HG03469 (cell line): ENCODE results near the gene KCNJ18.
"Not testable (repeated sequence)": the region's sequence is repeated elsewhere in the genome, so short reads cannot be mapped to it uniquely, and the experiment has no call there.

Source experiments
- ATAC-seq: cut with Tn5 transposase; IDR thresholded peaks from one replicate; pipeline ENCODE4 v1.9.1; 2021; ENCODE audit warnings: mild to moderate bottlenecking, moderate library complexity, moderate number of reproducible peaks; ENCODE audit not compliant: unreplicated experiment

Gene KCNJ18

DNA sequence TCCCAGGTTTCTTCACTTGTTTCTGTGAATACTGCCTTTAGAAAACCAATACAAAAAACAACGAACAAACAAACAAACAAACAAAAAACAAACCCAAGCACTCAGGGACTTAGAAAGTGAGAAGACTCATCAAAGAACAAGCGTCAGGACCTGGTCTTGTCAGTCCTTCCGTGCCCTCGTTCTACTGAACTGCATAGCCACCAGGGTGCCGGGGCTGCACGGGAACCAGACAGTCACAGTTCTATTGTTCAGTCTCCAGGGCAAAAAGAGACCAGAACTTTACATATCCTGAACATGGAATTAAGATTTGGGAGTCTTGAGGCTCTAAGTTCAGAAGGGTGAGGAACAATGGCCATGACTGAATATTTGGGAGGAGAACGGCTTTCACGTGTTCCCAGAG, 28.2 kb downstream of the KCNJ18 start:
- not testable (repeated sequence) for ATAC-seq

DNA sequence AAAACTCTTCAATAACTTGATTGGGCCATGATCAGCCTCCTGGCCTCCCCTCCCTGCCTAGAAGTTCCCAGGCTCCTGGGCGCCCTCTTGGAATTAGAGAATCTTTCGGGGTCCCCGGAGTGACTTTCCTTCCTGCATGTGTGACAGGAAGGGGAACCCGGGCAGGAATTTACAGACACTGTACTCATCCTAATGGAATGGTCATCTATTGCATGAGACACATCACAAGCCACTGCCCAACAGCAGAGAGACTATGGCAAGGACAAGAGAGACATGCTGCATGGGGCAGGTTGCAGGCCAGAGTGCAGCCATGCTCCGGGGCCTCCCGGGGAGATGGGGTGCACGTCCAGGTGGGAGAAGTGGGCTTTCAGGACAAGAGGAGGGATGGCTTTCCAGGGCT, 29.9 kb downstream of the KCNJ18 start:
- ATAC-seq, result not testable (repeated sequence)

DNA sequence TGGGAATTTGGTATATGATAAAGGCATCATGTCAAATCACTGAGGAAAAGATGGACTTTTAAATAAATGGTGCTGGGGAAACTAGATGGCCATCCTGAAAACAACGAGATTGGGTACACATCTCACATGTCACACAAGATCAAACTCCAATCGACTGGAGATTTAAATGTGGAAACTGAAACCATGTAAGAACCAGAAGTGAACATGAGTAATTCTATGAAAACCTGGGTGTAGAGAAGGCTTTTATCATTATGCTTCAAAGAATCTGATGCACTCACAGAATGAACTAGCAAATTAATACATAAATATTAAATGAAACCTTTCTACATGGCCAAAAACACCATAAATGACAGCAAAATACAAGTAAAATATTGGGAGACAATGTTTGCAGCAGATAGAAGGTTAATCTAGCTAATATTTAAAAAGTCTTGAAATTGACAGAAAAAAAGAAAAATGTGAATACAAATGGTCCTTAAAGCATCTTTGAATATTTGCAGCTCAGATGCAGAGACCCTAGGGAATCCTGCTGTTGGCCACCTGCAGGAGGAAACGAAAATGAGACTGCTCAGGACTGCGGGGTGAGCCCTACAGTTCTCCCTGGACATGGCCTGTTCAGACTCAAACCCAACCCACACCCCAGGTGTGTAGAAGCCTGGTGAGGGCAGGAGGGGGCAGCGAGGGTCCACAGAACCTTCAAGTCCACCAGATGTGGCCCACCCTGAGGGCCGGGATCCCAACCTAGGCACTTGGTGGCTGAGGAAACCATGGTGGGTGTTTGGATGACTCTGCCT, 32.1 kb downstream of the KCNJ18 start:
- ATAC-seq, result not testable (repeated sequence)

DNA sequence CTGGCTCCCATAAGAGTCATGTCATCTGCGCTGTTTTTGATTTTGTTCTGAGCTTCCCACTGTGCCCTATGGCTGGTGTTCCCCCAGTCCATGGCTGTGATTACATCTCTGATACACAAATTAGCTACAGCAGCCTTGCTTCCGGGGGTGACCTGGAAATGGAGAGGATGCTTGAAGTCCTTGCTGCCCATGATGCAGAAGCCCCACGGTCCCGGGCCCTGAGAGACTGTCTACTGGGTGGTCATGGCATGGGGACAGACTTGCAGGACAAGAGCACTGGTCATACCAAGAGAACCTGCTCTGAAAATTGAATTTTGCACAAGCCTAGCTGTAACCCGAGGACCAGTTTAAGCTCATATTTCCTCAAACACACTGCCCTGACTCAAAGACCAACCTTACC, 38.8 kb downstream of the KCNJ18 start:
- not testable (repeated sequence) for ATAC-seq

- not testable (repeated sequence) for ATAC-seq
These were observed 41.6 kb downstream of the KCNJ18 start for GRCh38 chr17:21733931-21734330.

- not testable (repeated sequence) for ATAC-seq
These were observed 43.5 kb downstream of the KCNJ18 start for GRCh38 chr17:21735814-21736213.

DNA sequence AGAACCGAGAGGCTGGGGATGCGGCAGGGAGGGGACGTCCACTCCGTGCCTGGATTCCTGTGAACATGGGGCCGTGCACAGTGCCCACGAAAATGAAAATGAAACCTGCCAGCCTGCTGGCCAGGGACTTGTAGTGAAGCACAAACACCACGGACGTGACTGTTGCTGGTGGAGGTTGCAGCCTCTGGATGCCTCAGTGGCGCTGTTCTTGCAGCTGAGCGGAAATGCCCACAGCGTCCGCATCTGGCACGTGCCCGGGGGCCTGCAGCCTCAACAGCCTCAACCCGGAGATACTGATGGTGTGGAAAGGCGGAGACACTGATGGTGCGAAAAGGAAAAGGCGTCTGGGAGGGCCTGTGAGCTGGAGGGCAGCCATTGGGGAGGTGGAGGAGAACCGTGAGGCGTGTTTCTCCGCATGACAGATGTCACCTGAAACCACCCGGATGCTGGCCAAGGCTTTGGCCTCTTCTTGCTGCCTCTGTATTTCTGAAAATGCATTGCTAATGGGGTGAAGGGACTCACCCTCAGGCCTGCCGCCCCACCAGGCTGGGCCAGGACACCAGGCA, 44.8 kb downstream of the KCNJ18 start:
- not testable (repeated sequence) for ATAC-seq

GRCh38 chr17:21738241-21738640, 45.9 kb downstream of the KCNJ18 start:
- not testable (repeated sequence) for ATAC-seq

DNA sequence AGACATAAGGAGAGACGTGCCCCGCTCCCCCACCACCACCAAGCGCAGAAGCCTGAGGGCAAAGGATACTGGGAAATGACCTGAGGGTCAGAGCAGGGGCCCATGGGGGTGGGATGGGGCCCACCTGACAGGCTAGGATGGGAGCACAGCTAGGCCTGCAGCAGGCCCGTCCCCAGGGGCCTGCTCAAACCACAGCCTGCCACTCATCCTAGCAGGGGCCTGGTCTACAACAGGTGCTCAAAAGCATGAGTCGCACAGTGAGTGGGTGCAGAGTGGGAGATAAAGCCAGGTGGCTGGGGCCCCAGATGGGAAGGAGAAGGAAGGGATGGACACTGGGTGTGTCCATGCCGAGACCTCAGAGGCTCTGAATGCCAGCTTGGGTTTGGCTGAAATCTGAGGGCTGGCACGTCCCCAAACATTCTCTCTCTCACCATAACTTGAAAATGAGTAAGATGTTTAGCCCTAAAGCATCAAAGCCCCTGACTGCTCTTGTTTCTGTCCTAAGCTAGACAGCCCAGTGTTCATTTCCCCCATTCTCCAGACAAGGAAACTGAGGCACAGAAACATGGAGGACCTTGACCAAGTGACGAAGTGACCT, 46.7 kb downstream of the KCNJ18 start:
- ATAC-seq, result not testable (repeated sequence)

DNA sequence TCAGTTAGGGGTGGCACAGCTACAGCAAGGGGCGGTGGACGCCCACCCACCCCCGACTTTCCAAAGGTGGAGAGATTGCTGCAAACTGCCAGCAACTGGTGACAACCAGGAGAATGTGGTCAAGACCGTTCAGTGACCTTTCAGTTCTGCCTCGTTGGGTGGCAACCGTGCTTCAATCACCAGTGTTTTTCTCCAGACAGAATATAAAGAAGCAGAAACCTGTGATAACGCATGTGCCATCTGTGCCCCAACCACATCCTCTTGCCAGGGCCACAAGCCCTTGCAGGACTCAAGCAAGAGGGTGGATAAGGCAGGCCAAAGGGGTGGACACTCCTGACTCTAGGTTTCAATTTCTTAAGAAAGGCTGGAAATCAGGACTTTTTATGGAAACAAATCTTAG, 47.2 kb downstream of the KCNJ18 start:
- peak; percentile 43 for ATAC-seq

- ATAC-seq, result not testable (repeated sequence)
These were observed 48.5 kb downstream of the KCNJ18 start for GRCh38 chr17:21740836-21741235.

- not testable (repeated sequence) for ATAC-seq
These were observed 49.2 kb downstream of the KCNJ18 start for GRCh38 chr17:21741520-21741919.

GRCh38 chr17:21742326-21742725, 50.0 kb downstream of the KCNJ18 start:
- no peak for ATAC-seq

DNA sequence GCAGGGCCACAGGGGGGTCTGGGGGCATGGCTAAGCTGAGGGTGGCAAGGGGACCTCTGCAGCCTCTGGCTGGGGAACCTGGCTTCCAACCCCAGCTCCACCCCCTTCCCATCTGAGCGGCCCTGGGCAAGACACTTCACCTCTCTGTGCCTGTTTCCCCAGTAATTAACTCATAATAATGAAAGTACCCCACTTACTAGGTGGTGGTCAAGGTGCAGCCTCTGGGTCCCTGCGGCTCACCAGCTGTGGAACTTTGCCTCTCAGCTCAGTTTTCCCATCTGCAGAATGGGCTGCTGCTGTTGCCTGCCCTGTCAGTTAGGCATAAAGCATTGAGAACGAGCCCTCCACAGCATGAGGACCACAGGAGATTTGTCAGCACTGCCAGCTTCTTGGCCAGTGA, 51.8 kb downstream of the KCNJ18 start:
- not testable (repeated sequence) for ATAC-seq

GRCh38 chr17:21744621-21745020, 52.3 kb downstream of the KCNJ18 start:
- not testable (repeated sequence) for ATAC-seq

DNA sequence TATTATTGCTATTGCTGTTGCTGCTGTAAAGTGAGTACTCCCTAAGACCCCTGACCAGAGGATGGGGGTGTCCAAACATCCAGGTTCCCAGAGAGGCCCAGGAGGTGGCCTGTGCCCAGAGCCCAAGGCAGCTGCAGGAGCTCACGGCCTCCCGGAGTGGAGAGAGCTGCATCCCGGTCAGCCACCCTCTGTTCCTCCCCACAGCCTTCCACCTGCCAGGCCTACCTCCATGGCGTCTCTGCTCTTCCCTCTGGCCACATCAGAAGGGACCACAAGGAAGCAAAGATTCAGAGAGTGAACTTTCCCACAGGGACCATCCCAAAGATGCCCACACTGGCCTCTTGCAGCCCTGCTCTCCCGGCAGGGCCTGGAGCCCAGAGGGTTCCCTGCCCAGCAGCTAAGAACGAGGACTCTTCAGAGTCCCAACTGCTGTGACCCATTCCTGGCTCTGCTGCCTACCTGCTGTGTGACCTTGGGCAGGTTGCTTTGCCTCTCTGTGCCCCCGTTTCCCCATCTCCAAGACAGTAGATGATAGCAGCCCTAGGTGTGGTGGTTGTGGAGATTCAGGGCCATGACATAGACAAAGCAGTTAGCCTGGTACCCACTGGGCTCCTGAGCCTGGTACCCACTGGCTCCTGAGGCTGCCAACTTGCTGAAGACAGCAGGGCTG, 53.2 kb downstream of the KCNJ18 start:
- not testable (repeated sequence) for ATAC-seq

- not testable (repeated sequence) for ATAC-seq
These were observed 54.1 kb downstream of the KCNJ18 start for GRCh38 chr17:21746415-21746814.

DNA sequence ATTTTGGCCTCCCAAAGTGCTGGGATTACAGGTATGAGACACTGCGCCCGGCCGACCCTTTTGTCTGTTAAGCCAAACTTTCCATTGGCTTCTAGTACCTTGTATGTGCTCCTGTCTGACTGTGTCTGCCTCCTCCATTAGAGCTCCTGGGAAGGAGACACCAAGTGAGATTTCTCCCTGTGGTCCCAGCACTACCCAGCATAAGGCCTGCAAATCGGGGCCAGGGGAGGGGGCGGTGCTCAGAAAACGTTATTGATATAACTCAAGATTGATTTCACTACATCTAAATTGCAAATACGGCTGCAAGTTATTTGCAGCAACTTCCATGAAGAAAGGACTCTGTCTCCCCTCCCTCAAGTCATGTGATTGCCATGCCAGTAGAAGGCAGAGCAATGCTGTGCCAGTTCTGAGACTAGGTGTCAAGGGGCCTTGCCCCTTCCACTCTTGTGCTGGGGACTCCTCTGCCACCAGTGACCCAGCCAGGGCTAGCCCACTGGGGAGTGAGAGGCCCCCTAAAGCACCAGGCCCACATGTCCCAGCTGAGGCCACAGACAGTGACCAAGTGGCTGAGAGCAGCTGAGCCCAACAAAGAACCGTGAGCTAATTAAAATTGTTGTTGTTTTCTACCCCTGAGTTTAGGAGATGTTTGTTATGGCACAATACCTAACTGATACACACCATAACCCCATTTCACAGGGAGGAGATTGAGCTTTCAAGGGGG, 55.0 kb downstream of the KCNJ18 start:
- ATAC-seq, result not testable (repeated sequence)

DNA sequence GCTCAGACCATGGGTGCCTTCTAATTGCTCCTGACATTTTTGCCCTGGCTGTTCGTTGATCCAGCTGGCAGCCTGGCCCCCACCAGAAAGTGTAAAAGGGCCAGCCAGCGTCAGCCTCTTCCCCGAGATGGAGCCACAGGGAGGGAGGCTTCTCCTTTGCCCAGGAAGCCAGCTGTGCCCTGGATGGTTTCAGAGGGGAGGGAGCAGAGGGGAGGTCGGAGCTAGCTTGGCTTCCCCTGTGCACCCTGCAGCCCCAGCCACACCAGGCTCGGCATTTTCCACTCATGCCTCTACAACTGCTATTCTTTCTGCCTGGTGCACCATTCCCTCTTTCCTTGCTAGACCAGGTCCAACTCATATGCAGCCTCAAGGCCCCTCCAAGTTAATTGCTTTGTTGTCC, 56.4 kb downstream of the KCNJ18 start:
- not testable (repeated sequence) for ATAC-seq

DNA sequence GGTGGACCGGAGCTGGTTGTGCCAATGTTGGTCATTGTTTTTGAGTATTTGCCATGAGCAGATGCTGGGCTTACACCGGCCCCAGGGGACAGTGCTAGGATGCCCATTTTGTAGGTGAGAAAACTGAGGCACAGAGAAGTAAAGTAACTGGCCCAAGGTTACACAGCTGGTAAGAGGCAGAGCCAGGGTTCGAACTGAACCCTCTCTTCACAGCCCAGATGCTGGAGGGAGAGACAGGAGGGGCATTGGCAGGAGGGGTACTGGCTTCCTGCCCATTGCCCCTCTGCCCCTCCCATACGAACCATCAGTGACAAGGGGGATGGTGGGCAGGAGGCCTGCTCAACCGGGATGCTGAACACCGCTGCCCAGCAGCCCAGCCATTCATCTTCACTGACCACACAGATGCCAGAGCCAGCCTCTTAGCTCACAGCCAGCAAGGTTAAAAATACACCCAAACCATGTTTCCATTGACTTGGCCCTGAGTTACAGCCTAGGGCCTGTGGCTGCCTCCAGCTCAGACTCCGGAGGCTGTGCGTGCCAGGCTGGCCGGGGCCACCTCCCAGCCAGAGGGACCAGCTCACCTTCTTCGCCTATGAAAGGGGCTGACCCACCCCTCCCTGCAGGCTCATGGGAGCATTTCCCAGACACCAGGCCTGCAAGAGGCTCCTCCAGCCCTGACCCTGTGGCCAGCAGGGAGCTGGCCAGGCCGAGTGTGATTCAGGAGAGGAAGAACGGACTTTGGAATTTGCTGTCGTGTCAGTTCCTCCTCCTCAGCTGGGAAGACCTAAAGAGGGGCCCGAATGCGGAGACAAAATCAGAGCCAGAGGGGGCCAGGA, 57.6 kb downstream of the KCNJ18 start:
- ATAC-seq, result not testable (repeated sequence)
